GM10248 (cell line): ENCODE measurements around the gene MYO5C.

Experiments
- CTCF ChIA-PET: fragments of 300-600 bp; sonication (Branson Sonifier 250); formaldehyde crosslinking; extraction: SDS; loops from one replicate; lab custom pipeline; 2021; ENCODE audit warnings: antibody characterized with exemption; lab: Yijun Ruan, JAX
- POLR2A ChIA-PET: fragments of 350-650 bp; sonication (Branson Sonifier 250); formaldehyde crosslinking; extraction: SDS; loops from one replicate; lab custom pipeline; 2020; ENCODE audit warnings: antibody characterized with exemption; lab: Yijun Ruan, JAX
- DNase-seq: peaks from one replicate; pipeline ENCODE4 v3.0.0; 2012; ENCODE audit errors: extremely low spot score
- TF ChIP-seq, protein P1 (sequence below): IDR thresholded peaks from 2 replicates; pipeline ENCODE4 v1.5.1; 2012; ENCODE audit warnings: mild to moderate bottlenecking, low read depth; ENCODE audit errors: extremely low read depth, missing control alignments, control extremely low read depth

The MYO5C gene

GRCh38 chr15:52218371-52218770 lies 77.2 kb downstream of the MYO5C start:
- DNase-seq, result no peak
- ChIA-PET CTCF (no interaction called here), POLR2A (no interaction called here)
- TF ChIP-seq, protein P1, sequence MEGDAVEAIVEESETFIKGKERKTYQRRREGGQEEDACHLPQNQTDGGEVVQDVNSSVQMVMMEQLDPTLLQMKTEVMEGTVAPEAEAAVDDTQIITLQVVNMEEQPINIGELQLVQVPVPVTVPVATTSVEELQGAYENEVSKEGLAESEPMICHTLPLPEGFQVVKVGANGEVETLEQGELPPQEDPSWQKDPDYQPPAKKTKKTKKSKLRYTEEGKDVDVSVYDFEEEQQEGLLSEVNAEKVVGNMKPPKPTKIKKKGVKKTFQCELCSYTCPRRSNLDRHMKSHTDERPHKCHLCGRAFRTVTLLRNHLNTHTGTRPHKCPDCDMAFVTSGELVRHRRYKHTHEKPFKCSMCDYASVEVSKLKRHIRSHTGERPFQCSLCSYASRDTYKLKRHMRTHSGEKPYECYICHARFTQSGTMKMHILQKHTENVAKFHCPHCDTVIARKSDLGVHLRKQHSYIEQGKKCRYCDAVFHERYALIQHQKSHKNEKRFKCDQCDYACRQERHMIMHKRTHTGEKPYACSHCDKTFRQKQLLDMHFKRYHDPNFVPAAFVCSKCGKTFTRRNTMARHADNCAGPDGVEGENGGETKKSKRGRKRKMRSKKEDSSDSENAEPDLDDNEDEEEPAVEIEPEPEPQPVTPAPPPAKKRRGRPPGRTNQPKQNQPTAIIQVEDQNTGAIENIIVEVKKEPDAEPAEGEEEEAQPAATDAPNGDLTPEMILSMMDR, result no peak

DNA sequence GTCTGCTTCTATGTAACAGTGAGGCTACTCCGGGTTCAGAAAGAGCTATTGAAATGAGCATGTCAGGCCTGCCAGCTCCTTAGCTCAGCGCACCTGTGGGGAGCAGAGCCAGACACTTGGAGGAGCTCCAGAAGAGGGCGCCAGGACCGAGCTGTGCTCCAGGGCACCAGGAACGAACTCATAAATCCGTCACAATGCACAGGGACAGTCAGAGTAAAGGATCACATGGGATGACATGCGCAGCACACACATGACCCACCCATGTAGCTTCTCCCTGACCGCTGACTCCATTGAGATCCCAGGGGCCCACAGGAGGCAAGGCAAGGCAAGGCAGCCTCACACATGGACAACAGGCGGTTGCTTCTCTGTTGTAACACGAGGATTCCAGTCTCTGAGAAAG lies 78.4 kb downstream of the MYO5C start:
- TF ChIP-seq, protein P1, result peak; percentile 39
- ChIA-PET CTCF (interaction anchor here (0.8 to 5.3 kb wide), 10 partner anchors 9 to 52 kb away, joined by 3 to 64 read pairs (median 4); no protein-coding TSS in a partner anchor), POLR2A (no interaction called here)
- DNase-seq, result peak; percentile 30

- ChIA-PET CTCF (interaction anchor here (0.8 to 5.3 kb wide), 10 partner anchors 10 to 326 kb away, joined by 3 to 64 read pairs (median 4); no protein-coding TSS in a partner anchor), POLR2A (no interaction called here)
- no peak for DNase-seq
- TF ChIP-seq, protein P1, result no peak
Measured at GRCh38 chr15:52214553-52214952, 81.1 kb downstream of the MYO5C start.

DNA sequence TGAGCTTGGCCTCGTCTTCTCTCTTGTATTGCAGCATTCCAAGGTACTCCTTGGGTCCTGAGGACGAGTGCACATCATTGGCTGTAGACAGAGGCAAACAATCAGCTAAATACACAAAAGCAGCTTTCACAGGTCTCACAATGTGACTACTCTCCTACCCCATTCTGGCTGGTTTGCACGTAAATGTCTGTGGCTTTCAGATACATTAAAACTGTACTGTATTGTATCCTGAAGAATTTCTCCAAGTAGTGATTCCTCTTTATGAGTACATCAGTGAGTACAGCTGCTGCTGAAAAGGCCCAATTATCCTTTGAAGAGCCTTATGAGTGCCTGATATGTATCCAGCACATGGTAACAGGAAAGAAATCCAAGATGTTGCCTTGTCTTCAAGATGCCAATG lies 82.4 kb downstream of the MYO5C start:
- POLR2A ChIA-PET, result no interaction called here
- DNase-seq, result no peak
- CTCF ChIA-PET, result interaction anchor here (0.9 to 5.3 kb wide), 8 partner anchors 13 to 325 kb away, joined by 3 to 64 read pairs (median 3); no protein-coding TSS in a partner anchor
- TF ChIP-seq, protein P1, result no peak

DNA sequence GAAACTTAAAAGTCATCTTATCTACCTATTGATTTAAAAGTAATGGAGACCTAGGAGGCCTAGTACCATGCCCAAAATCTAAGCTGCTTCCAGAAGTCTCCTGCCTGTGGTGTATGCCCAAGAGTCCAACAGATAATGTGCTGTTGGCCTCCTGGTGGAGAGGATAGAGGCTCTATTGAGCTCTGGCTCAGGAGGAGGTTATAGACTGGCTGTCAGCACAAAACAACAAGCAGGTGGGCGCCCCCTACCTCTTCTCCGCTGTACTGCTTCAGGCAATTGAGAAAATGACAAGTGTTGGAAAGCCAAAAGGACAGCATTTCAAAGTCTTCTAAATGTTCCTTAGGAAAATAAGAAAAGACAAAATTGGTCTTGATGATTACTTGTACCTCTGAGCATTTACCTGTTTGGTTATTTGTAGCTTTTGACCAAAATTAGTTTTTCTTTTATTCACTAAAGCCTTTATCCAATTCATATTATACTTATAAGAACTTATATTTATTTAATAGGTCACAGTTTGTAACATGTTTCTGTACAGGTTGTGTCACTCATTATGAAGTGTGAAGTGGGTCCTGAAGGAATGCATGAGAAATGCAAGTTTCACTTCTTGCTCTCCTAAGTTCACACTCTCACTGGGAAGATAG lies 87.2 kb downstream of the MYO5C start:
- ChIA-PET CTCF (interaction anchor here (0.6 to 2.9 kb wide), 43 partner anchors 8 to 527 kb away, joined by 3 to 37 read pairs (median 4); partner anchors contain the start of genes GNB5 and LEO1), POLR2A (no interaction called here)
- peak; percentile 65 for DNase-seq
- TF ChIP-seq, protein P1, result peak; percentile 77

DNA sequence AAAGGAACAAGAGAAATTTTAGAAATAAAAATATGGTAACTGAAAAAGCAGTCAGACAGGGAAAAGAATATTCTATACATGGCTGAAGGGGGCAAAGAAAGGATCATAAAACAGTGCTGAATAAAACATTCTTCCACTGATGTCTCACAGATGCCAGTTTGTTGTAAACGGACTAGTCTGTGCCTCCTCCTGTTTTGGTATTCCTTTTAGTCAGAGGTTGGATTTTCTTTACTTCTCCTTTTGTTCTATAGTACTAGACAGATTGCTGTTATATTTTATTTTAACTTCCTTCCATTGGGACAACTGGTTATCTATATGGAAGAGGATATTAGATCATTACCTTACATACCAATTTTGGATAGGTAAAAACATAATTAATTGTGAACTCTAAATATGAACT lies 88.4 kb downstream of the MYO5C start:
- POLR2A ChIA-PET, result no interaction called here
- no peak for DNase-seq
- CTCF ChIA-PET, result interaction anchor here (1.2 to 2.9 kb wide), 5 partner anchors 10 to 67 kb away, joined by 4 to 20 read pairs (median 17); no protein-coding TSS in a partner anchor
- TF ChIP-seq, protein P1, result no peak
